HepG2 (cell line): ENCODE data around the gene LIM2. TPM values are rescaled to one million over a fixed set of nuclear protein-coding genes. Genes with fewer than 3 reads are reported as not detected.
A peak's percentile ranks its signal among the peaks of the same experiment; 100 is the strongest.

Experiments
- FOSL2 ChIP-seq: sonication (generic); formaldehyde crosslinking; IDR thresholded peaks from 2 replicates; pipeline ENCODE4 v1.4.0; 2020; ENCODE audit warnings: missing genetic modification reagents
- FOXK1 ChIP-seq: sonication (generic); formaldehyde crosslinking; IDR thresholded peaks from 2 replicates; pipeline ENCODE4 v1.4.0; 2020; ENCODE audit warnings: low read depth, missing genetic modification reagents, borderline replicate concordance
- FOXO4 ChIP-seq: sonication (generic); formaldehyde crosslinking; conservative IDR thresholded peaks from 2 replicates; pipeline ENCODE4 v1.8.1; 2023; ENCODE audit warnings: missing genetic modification reagents
- GABPB1 ChIP-seq: IDR thresholded peaks from 2 replicates; pipeline ENCODE4 v1.6.1; 2016; ENCODE audit warnings: mild to moderate bottlenecking, missing genetic modification reagents, moderate library complexity, missing compliant biosample characterization
- GATAD1 ChIP-seq: IDR thresholded peaks from 2 replicates; pipeline ENCODE4 v1.6.1; 2016; ENCODE audit warnings: missing genetic modification reagents, missing compliant biosample characterization
- GFI1 ChIP-seq: sonication (generic); formaldehyde crosslinking; IDR thresholded peaks from 2 replicates; pipeline ENCODE4 v1.5.0; 2020; ENCODE audit warnings: missing genetic modification reagents, mild to moderate bottlenecking, borderline replicate concordance
- HMG20B ChIP-seq: conservative IDR thresholded peaks from 2 replicates; pipeline ENCODE4 v1.6.1; 2016; ENCODE audit warnings: missing genetic modification reagents, missing compliant biosample characterization
- HNF4G ChIP-seq, 2 experiments: sonication (generic) in 1 of 2; formaldehyde crosslinking in 1 of 2; IDR thresholded peaks; 2 replicates each; pipeline versions ENCODE4 v1.4.0 to v1.6.1; 2011 to 2020; ENCODE audit warnings: borderline replicate concordance in 2 of 2, low read depth in 2 of 2, mild to moderate bottlenecking in 2 of 2, low read length in 1 of 2, missing genetic modification reagents in 1 of 2, moderate library complexity in 1 of 2
- HNRNPH1 ChIP-seq: fragments of 200-400 bp; formaldehyde crosslinking; optimal IDR thresholded peaks from 2 replicates; pipeline ENCODE3; 2017; ENCODE audit warnings: mild to moderate bottlenecking, low read depth, low read length
- HOXA3 ChIP-seq: sonication (generic); formaldehyde crosslinking; IDR thresholded peaks from 2 replicates; pipeline ENCODE4 v1.5.0; 2020; ENCODE audit warnings: missing genetic modification reagents
- HOXA5 ChIP-seq: sonication (generic); formaldehyde crosslinking; IDR thresholded peaks from 2 replicates; pipeline ENCODE4 v1.4.0; 2020; ENCODE audit warnings: missing genetic modification reagents
- JDP2 ChIP-seq: sonication (generic); formaldehyde crosslinking; IDR thresholded peaks from 2 replicates; pipeline ENCODE4 v1.8.1; 2022; ENCODE audit warnings: missing genetic modification reagents, borderline replicate concordance
- KLF12 ChIP-seq: sonication (generic); formaldehyde crosslinking; IDR thresholded peaks from 2 replicates; pipeline ENCODE4 v1.4.0; 2020; ENCODE audit warnings: missing genetic modification reagents, borderline replicate concordance
- KLF15 ChIP-seq: sonication (generic); formaldehyde crosslinking; IDR thresholded peaks from 2 replicates; pipeline ENCODE4 v1.8.1; 2023; ENCODE audit warnings: borderline replicate concordance, mild to moderate bottlenecking, inconsistent platforms, missing genetic modification reagents, mixed read lengths
- PHF8 ChIP-seq: sonication (generic); formaldehyde crosslinking; IDR thresholded peaks from 2 replicates; pipeline ENCODE4 v1.5.0; 2020; ENCODE audit warnings: missing genetic modification reagents
- PPARG ChIP-seq: conservative IDR thresholded peaks from 2 replicates; pipeline ENCODE4 v1.6.1; 2016; ENCODE audit warnings: missing biosample characterization, missing genetic modification reagents
- SMYD3 ChIP-seq: sonication (generic); formaldehyde crosslinking; IDR thresholded peaks from 2 replicates; pipeline ENCODE4 v1.8.1; 2023; ENCODE audit warnings: mild to moderate bottlenecking, missing genetic modification reagents
- SRF ChIP-seq: IDR thresholded peaks from 2 replicates; pipeline ENCODE4 v1.6.1; 2011; ENCODE audit warnings: mild to moderate bottlenecking, low read depth, low read length, moderate library complexity
- XRCC5 ChIP-seq: fragments of 200-400 bp; formaldehyde crosslinking; optimal IDR thresholded peaks from 2 replicates; pipeline ENCODE3; 2017; ENCODE audit warnings: mild to moderate bottlenecking, low read length
- ZBTB49 ChIP-seq: sonication (generic); formaldehyde crosslinking; IDR thresholded peaks from 2 replicates; pipeline ENCODE4 v1.4.0; 2020; ENCODE audit warnings: missing genetic modification reagents, borderline replicate concordance
- ZBTB7B ChIP-seq: sonication (generic); formaldehyde crosslinking; IDR thresholded peaks from 2 replicates; pipeline ENCODE4 v1.4.0; 2020; ENCODE audit warnings: missing genetic modification reagents
- ZKSCAN1 ChIP-seq: fragments of 150-350 bp; IDR thresholded peaks from 2 replicates; pipeline ENCODE4 v1.6.1; 2014; ENCODE audit warnings: low read length
- ZNF251 ChIP-seq: sonication (generic); formaldehyde crosslinking; IDR thresholded peaks from 2 replicates; pipeline ENCODE4 v1.9.0; 2021; ENCODE audit warnings: mild to moderate bottlenecking, missing genetic modification reagents
- ZNF766 ChIP-seq: sonication (generic); formaldehyde crosslinking; IDR thresholded peaks from 2 replicates; pipeline ENCODE4 v1.5.0; 2020; ENCODE audit warnings: missing genetic modification reagents, borderline replicate concordance
- ZNF83 ChIP-seq: sonication (generic); formaldehyde crosslinking; IDR thresholded peaks from 2 replicates; pipeline ENCODE4 v1.4.0; 2020; ENCODE audit warnings: missing genetic modification reagents, mild to moderate bottlenecking, borderline replicate concordance
- polyA plus RNA-seq, 8 experiments: library from polyadenylated mRNA; depleted of rRNA in 3 of 8; stranded (reverse) in 7 of 8; unstranded in 1 of 8; fragments of >200 nt; fragmentation: Illumina TruSeq in 4 of 8; extraction: Trizol in 4 of 8; gene quantifications; 2 replicates each; pipeline versions ENCODE4 v1.2.1 to v1.2.3, GENCODE V29; 2011 to 2016; ENCODE audit warnings: low read depth in 4 of 8, missing spikeins in 1 of 8, mixed read lengths in 1 of 8; ENCODE audit not compliant: insufficient read depth in 1 of 8
- total RNA-seq, 5 experiments: library from RNA; depleted of rRNA; stranded (reverse); fragments of >200 nt; fragmentation: Illumina TruSeq; extraction: Trizol; gene quantifications; 2 replicates each; pipeline ENCODE4 v1.2.3, GENCODE V29; 2016; ENCODE audit warnings: low read depth in 1 of 5
- TF ChIP-seq, protein P1 (sequence below): sonication (generic); formaldehyde crosslinking; IDR thresholded peaks from 2 replicates; pipeline ENCODE4 v1.9.0; 2022; ENCODE audit warnings: missing genetic modification reagents, mild to moderate bottlenecking, borderline replicate concordance

LIM2 gene
- total and polyA plus RNA-seq, 2 of the 13 experiments (the other 11 are each of a cell fraction or from before 2014, with no cell fraction given), result 1.3 TPM; not detected in 1

DNA sequence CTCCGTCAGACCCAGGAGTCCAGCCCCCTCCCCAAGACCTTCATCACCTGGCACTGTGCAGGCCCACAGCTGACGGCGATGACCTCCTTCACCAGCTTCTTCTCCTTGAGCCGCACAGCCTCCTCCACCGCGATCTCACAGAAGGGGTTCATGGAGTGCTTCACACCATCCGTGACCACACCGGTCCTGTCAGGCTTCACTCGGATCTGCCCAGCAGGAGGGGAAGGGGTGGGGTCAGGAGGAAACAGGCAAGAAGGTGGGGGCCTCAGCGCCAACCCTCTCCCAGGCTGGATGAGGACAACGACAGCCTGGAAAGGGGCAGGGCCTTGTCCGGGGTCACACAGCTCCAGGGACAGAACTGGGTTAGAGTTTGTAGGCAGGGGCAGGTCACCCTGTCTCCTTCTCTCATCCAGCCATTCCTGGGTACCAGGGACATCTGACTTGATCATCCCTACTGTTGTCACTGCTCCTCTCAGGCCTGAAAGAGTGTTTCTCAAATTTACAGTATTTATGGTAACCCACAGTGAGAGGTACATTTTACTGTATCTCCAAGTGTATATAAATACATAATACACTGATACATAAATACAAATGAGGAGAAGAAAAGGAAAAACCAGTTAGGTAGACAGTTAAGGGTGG is 33.6 kb downstream of the LIM2 start (continued):
- TF ChIP-seq, protein P1, sequence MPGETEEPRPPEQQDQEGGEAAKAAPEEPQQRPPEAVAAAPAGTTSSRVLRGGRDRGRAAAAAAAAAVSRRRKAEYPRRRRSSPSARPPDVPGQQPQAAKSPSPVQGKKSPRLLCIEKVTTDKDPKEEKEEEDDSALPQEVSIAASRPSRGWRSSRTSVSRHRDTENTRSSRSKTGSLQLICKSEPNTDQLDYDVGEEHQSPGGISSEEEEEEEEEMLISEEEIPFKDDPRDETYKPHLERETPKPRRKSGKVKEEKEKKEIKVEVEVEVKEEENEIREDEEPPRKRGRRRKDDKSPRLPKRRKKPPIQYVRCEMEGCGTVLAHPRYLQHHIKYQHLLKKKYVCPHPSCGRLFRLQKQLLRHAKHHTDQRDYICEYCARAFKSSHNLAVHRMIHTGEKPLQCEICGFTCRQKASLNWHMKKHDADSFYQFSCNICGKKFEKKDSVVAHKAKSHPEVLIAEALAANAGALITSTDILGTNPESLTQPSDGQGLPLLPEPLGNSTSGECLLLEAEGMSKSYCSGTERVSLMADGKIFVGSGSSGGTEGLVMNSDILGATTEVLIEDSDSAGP, result peak; percentile 60; the same call in 1 of the 2 replicates
- no peak for TF ChIP-seq ZNF251 (CRISPR knock-in tag)
- 0 out of 2 replicates have a peak, but pooled peaks have one; percentile 4 for TF ChIP-seq HMG20B
- TF ChIP-seq PPARG (CRISPR knock-in tag), result peak; percentile 54; the same call in 1 of the 2 replicates
- TF ChIP-seq JDP2 (CRISPR knock-in tag), result no peak
- TF ChIP-seq PHF8, result peak; percentile 42
- no peak for TF ChIP-seq SRF
- TF ChIP-seq GATAD1 (CRISPR knock-in tag), result peak; percentile 8; the same call in 1 of the 2 replicates
- peak; percentile 31; the same call in 1 of the 2 replicates for TF ChIP-seq GABPB1 (CRISPR knock-in tag)
- no peak for TF ChIP-seq KLF15
- TF ChIP-seq FOXO4, result no peak
- peak; percentile 28; the same call in 1 of the 2 replicates for TF ChIP-seq ZNF766 (CRISPR knock-in tag)
- no peak for TF ChIP-seq ZKSCAN1
- TF ChIP-seq ZBTB49 (CRISPR knock-in tag), result no peak
- TF ChIP-seq SMYD3, result peak; percentile 66; the same call in 1 of the 2 replicates
- TF ChIP-seq ZNF83 (CRISPR knock-in tag), result no peak
- TF ChIP-seq HOXA3, result 0 out of 2 replicates have a peak, but pooled peaks have one; percentile 41
- TF ChIP-seq FOSL2, result peak; percentile 30; the same call in 1 of the 2 replicates
- no peak for TF ChIP-seq HOXA5 (CRISPR knock-in tag)
- no peak for TF ChIP-seq HNF4G (IDR thresholded peaks at IDR 0.05; ENCODE audit: borderline replicate concordance, low read depth, low read length)
- peak; percentile 8; the same call in 1 of the 2 replicates for TF ChIP-seq HNF4G (CRISPR knock-in tag; IDR thresholded peaks at IDR 0.05; ENCODE audit: borderline replicate concordance, low read depth)
- peak; percentile 53 for TF ChIP-seq XRCC5
- peak; percentile 82; the same call in 1 of the 2 replicates for TF ChIP-seq KLF12 (CRISPR knock-in tag)
- TF ChIP-seq HNRNPH1, result peak; percentile 41
- TF ChIP-seq GFI1 (CRISPR knock-in tag), result no peak
- TF ChIP-seq ZBTB7B, result no peak
- TF ChIP-seq FOXK1 (CRISPR knock-in tag), result 0 out of 2 replicates have a peak, but pooled peaks have one; percentile 3
